WTC11 (cell line): ENCODE results near the gene DNAJC16. TPM values are rescaled to one million over a fixed set of nuclear protein-coding genes. Genes with fewer than 3 reads are reported as not detected.

Experiments used
- ATAC-seq: fragments of 200-7000 bp; cut with Tn5 transposase; 2 replicates; pipeline ENCODE4 v1.10.0; 2021; ENCODE audit warnings: mild to moderate bottlenecking, moderate library complexity
- CTCF ChIA-PET: fragments of 300-600 bp; sonication (Branson Sonifier 250); formaldehyde crosslinking; loops from one replicate; lab custom pipeline; 2021; ENCODE audit warnings: antibody characterized with exemption; lab: Charles Lee
- POLR2A ChIA-PET: fragments of 350-600 bp; sonication (Branson Sonifier 250); formaldehyde crosslinking; loops from one replicate; lab custom pipeline; 2021; ENCODE audit warnings: antibody characterized with exemption; lab: Charles Lee
- DNase-seq: peaks from one replicate; pipeline ENCODE4 v3.0.0; 2021; ENCODE audit warnings: low spot score
- H3K27ac Mint-ChIP-seq: 2 replicates; pipeline ENCODE4 v1.8.0; 2021; ENCODE audit warnings: mixed read lengths
- H3K27me3 Mint-ChIP-seq: 2 replicates; pipeline ENCODE4 v1.8.0; 2021; ENCODE audit warnings: low read depth, mild to moderate bottlenecking, moderate library complexity, mixed read lengths
- H3K36me3 Mint-ChIP-seq: 2 replicates; pipeline ENCODE4 v1.8.0; 2021; ENCODE audit warnings: mixed read lengths
- H3K4me1 Mint-ChIP-seq: 2 replicates; pipeline ENCODE4 v1.8.0; 2022; ENCODE audit warnings: mixed read lengths
- H3K4me3 Mint-ChIP-seq: 2 replicates; pipeline ENCODE4 v1.8.0; 2021; ENCODE audit warnings: mild to moderate bottlenecking, moderate library complexity, mixed read lengths
- H3K9me3 Mint-ChIP-seq: 2 replicates; pipeline ENCODE4 v1.8.0; 2021; ENCODE audit warnings: mixed read lengths
- ATF3 ChIP-seq: sonication (generic); formaldehyde crosslinking; conservative IDR thresholded peaks from 2 replicates; pipeline ENCODE4 v1.8.1; 2022; ENCODE audit warnings: mild to moderate bottlenecking, missing genetic modification reagents
- ERG ChIP-seq: fragments of 250-450 bp; sonication (Bioruptor Pico); IDR thresholded peaks from 2 replicates; pipeline ENCODE4 v1.8.0; 2021; ENCODE audit warnings: mild to moderate bottlenecking
- FOXK1 ChIP-seq: sonication (generic); formaldehyde crosslinking; IDR thresholded peaks from 2 replicates; pipeline ENCODE4 v1.8.0; 2022; ENCODE audit warnings: mild to moderate bottlenecking, moderate library complexity, missing genetic modification reagents
- GRHL2 ChIP-seq: fragments of 250-450 bp; sonication (Bioruptor Pico); IDR thresholded peaks from 2 replicates; pipeline ENCODE4 v1.8.0; 2022; ENCODE audit warnings: mild to moderate bottlenecking, moderate library complexity; ENCODE audit not compliant: insufficient replicate concordance, severe bottlenecking
- JUN ChIP-seq: sonication (generic); formaldehyde crosslinking; IDR thresholded peaks from 2 replicates; pipeline ENCODE4 v1.8.0; 2023; ENCODE audit warnings: mild to moderate bottlenecking, missing genetic modification reagents
- PRDM15 ChIP-seq: sonication (generic); formaldehyde crosslinking; IDR thresholded peaks from 2 replicates; pipeline ENCODE4 v1.8.0; 2022; ENCODE audit warnings: missing genetic modification reagents
- PREB ChIP-seq: sonication (generic); formaldehyde crosslinking; IDR thresholded peaks from 2 replicates; pipeline ENCODE4 v1.8.1; 2022; ENCODE audit warnings: mild to moderate bottlenecking, missing genetic modification reagents, moderate library complexity, borderline replicate concordance
- RELA ChIP-seq: sonication (generic); formaldehyde crosslinking; IDR thresholded peaks from 2 replicates; pipeline ENCODE4 v1.8.1; 2022; ENCODE audit warnings: missing genetic modification reagents, mild to moderate bottlenecking, borderline replicate concordance
- SMAD3 ChIP-seq: sonication (generic); formaldehyde crosslinking; IDR thresholded peaks from 2 replicates; pipeline ENCODE4 v1.8.0; 2022; ENCODE audit warnings: missing genetic modification reagents, mild to moderate bottlenecking, borderline replicate concordance
- TCF7 ChIP-seq: sonication (generic); formaldehyde crosslinking; IDR thresholded peaks from 2 replicates; pipeline ENCODE4 v1.8.0; 2022; ENCODE audit warnings: mild to moderate bottlenecking, low read depth, missing genetic modification reagents, moderate library complexity
- USF1 ChIP-seq: sonication (generic); formaldehyde crosslinking; IDR thresholded peaks from 2 replicates; pipeline ENCODE4 v1.8.0; 2022; ENCODE audit warnings: mild to moderate bottlenecking, missing genetic modification reagents
- USF2 ChIP-seq: sonication (generic); formaldehyde crosslinking; IDR thresholded peaks from 2 replicates; pipeline ENCODE4 v1.8.1; 2023; ENCODE audit warnings: mild to moderate bottlenecking, missing genetic modification reagents, moderate library complexity
- ZBTB43 ChIP-seq: sonication (generic); formaldehyde crosslinking; IDR thresholded peaks from 2 replicates; pipeline ENCODE4 v1.8.1; 2023; ENCODE audit warnings: mild to moderate bottlenecking, missing genetic modification reagents
- ZNF232 ChIP-seq: sonication (generic); formaldehyde crosslinking; IDR thresholded peaks from 2 replicates; pipeline ENCODE4 v1.8.0; 2022; ENCODE audit warnings: mild to moderate bottlenecking, missing genetic modification reagents
- ZNF396 ChIP-seq: fragments of 250-450 bp; sonication (Bioruptor Pico); IDR thresholded peaks from 2 replicates; pipeline ENCODE4 v1.8.0; 2021; ENCODE audit warnings: mild to moderate bottlenecking, moderate library complexity, borderline replicate concordance
- ZNF423 ChIP-seq: fragments of 250-450 bp; sonication (Bioruptor Pico); IDR thresholded peaks from 2 replicates; pipeline ENCODE4 v2.1.2; 2022; ENCODE audit warnings: mild to moderate bottlenecking, moderate library complexity
- total RNA-seq: library from RNA; stranded (reverse); gene quantifications from 3 replicates; pipeline ENCODE4 v1.2.3, GENCODE V29; 2021
- TF ChIP-seq, protein P1 (sequence below): sonication (generic); formaldehyde crosslinking; IDR thresholded peaks from 2 replicates; pipeline ENCODE4 v1.8.1; 2022; ENCODE audit warnings: mild to moderate bottlenecking, moderate library complexity, missing genetic modification reagents
- TF ChIP-seq, protein P2 (sequence below): fragments of 250-450 bp; sonication (Bioruptor Pico); IDR thresholded peaks from 2 replicates; pipeline ENCODE4 v1.9.0; 2021; ENCODE audit warnings: moderate library complexity, mild to moderate bottlenecking, inconsistent platforms, borderline replicate concordance
- TF ChIP-seq, protein P3 (sequence below): fragments of 250-450 bp; sonication (Bioruptor Pico); IDR thresholded peaks from 2 replicates; pipeline ENCODE4 v1.9.0; 2021; ENCODE audit warnings: mild to moderate bottlenecking

DNAJC16 gene
- total RNA-seq, 1 experiment from 2014 or later = 16.4 TPM

- H3K4me3 Mint-ChIP-seq = no peak overlapping the region
- DNase-seq (no peak), ATAC-seq (no peak)
- TF ChIP-seq TCF7 (CRISPR knock-in tag) (no peak), ATF3 (CRISPR knock-in tag) (no peak), ZBTB43 (no peak), GRHL2 (no peak), USF2 (CRISPR knock-in tag) (no peak), PREB (CRISPR knock-in tag) (no peak), USF1 (no peak), ERG (CRISPR knock-in tag) (no peak), ZNF232 (CRISPR knock-in tag) (no peak), RELA (no peak), ZNF423 (CRISPR knock-in tag) (no peak), ZNF396 (no peak), PRDM15 (no peak), FOXK1 (CRISPR knock-in tag) (no peak), SMAD3 (CRISPR knock-in tag) (no peak), JUN (CRISPR knock-in tag) (no peak)
- TF ChIP-seq, protein P1, sequence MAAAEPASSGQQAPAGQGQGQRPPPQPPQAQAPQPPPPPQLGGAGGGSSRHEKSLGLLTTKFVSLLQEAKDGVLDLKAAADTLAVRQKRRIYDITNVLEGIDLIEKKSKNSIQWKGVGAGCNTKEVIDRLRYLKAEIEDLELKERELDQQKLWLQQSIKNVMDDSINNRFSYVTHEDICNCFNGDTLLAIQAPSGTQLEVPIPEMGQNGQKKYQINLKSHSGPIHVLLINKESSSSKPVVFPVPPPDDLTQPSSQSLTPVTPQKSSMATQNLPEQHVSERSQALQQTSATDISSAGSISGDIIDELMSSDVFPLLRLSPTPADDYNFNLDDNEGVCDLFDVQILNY (CRISPR knock-in tag) = no peak
- TF ChIP-seq, protein P2, sequence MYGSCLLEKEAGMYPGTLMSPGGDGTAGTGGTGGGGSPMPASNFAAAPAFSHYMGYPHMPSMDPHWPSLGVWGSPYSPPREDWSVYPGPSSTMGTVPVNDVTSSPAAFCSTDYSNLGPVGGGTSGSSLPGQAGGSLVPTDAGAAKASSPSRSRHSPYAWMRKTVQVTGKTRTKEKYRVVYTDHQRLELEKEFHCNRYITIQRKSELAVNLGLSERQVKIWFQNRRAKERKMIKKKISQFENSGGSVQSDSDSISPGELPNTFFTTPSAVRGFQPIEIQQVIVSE (CRISPR knock-in tag) = no peak
- TF ChIP-seq, protein P3, sequence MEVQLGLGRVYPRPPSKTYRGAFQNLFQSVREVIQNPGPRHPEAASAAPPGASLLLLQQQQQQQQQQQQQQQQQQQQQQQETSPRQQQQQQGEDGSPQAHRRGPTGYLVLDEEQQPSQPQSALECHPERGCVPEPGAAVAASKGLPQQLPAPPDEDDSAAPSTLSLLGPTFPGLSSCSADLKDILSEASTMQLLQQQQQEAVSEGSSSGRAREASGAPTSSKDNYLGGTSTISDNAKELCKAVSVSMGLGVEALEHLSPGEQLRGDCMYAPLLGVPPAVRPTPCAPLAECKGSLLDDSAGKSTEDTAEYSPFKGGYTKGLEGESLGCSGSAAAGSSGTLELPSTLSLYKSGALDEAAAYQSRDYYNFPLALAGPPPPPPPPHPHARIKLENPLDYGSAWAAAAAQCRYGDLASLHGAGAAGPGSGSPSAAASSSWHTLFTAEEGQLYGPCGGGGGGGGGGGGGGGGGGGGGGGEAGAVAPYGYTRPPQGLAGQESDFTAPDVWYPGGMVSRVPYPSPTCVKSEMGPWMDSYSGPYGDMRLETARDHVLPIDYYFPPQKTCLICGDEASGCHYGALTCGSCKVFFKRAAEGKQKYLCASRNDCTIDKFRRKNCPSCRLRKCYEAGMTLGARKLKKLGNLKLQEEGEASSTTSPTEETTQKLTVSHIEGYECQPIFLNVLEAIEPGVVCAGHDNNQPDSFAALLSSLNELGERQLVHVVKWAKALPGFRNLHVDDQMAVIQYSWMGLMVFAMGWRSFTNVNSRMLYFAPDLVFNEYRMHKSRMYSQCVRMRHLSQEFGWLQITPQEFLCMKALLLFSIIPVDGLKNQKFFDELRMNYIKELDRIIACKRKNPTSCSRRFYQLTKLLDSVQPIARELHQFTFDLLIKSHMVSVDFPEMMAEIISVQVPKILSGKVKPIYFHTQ (CRISPR knock-in tag) = no peak
- H3K4me1 Mint-ChIP-seq = peaks cover 7% of the 10 kb centered on the region
- POLR2A ChIA-PET = interaction anchor here (0.6 kb wide), 1 partner anchor 254 kb away, joined by 4 read pairs; no protein-coding TSS in a partner anchor
- no peaks in the 10 kb centered on the region for H3K27me3 Mint-ChIP-seq
- no peak overlapping the region for H3K27ac Mint-ChIP-seq
- CTCF ChIA-PET = interaction anchor here (0.9 to 1.6 kb wide), 2 partner anchors 8 to 11 kb away, joined by 3 to 8 read pairs; partner anchors contain the start of gene AGMAT
- peaks cover 7% of the 10 kb centered on the region for H3K9me3 Mint-ChIP-seq
- H3K36me3 Mint-ChIP-seq = peaks cover 7% of the 10 kb centered on the region
These were observed 65.6 kb downstream of the DNAJC16 start for GRCh38 chr1:15592285-15592684.
